Panc1 (cell line): ENCODE data around the gene PGM3.

Experiments used
- CTCF ChIP-seq: fragments of 450-650 bp; IDR thresholded peaks from 2 replicates; pipeline ENCODE4 v1.5.1; 2017; ENCODE audit warnings: mild to moderate bottlenecking
- TF ChIP-seq, protein P1 (sequence below), 2 experiments: IDR thresholded peaks; 2 replicates each; pipeline ENCODE4 v1.6.1; 2011 to 2012; ENCODE audit warnings: low read depth in 2 of 2, control low read depth in 1 of 2, low read length in 1 of 2, mild to moderate bottlenecking in 1 of 2, moderate library complexity in 1 of 2; ENCODE audit not compliant: insufficient read depth in 1 of 2

DNA sequence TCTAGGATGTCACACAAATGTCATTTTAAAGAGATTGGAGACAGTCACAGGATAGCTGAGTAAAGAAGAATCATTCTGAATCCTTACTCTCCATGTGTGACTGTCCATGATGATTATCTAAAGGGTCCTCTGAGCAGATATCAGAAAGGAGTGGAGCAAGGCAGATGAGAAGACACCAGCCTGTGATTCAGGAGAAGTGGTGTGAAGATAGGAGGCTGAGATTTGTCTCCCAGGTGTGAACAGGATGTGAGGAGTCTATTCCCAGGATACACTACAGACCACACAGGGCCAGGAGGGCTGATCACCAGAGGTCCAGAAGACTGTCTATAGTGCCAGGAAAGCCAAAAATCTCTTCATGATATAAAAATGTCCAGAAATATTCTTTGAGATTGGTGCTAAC lies 27.1 kb upstream of the PGM3 start:
- TF ChIP-seq CTCF: no peak
- TF ChIP-seq, protein P1, sequence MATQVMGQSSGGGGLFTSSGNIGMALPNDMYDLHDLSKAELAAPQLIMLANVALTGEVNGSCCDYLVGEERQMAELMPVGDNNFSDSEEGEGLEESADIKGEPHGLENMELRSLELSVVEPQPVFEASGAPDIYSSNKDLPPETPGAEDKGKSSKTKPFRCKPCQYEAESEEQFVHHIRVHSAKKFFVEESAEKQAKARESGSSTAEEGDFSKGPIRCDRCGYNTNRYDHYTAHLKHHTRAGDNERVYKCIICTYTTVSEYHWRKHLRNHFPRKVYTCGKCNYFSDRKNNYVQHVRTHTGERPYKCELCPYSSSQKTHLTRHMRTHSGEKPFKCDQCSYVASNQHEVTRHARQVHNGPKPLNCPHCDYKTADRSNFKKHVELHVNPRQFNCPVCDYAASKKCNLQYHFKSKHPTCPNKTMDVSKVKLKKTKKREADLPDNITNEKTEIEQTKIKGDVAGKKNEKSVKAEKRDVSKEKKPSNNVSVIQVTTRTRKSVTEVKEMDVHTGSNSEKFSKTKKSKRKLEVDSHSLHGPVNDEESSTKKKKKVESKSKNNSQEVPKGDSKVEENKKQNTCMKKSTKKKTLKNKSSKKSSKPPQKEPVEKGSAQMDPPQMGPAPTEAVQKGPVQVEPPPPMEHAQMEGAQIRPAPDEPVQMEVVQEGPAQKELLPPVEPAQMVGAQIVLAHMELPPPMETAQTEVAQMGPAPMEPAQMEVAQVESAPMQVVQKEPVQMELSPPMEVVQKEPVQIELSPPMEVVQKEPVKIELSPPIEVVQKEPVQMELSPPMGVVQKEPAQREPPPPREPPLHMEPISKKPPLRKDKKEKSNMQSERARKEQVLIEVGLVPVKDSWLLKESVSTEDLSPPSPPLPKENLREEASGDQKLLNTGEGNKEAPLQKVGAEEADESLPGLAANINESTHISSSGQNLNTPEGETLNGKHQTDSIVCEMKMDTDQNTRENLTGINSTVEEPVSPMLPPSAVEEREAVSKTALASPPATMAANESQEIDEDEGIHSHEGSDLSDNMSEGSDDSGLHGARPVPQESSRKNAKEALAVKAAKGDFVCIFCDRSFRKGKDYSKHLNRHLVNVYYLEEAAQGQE (IDR thresholded peaks at IDR 0.05; ENCODE audit: insufficient read depth in 1 of 2, low read depth in 2 of 2, low read length in 1 of 2): no peak
